Measurements from ENCODE around the gene RALGPS2.

DNA sequence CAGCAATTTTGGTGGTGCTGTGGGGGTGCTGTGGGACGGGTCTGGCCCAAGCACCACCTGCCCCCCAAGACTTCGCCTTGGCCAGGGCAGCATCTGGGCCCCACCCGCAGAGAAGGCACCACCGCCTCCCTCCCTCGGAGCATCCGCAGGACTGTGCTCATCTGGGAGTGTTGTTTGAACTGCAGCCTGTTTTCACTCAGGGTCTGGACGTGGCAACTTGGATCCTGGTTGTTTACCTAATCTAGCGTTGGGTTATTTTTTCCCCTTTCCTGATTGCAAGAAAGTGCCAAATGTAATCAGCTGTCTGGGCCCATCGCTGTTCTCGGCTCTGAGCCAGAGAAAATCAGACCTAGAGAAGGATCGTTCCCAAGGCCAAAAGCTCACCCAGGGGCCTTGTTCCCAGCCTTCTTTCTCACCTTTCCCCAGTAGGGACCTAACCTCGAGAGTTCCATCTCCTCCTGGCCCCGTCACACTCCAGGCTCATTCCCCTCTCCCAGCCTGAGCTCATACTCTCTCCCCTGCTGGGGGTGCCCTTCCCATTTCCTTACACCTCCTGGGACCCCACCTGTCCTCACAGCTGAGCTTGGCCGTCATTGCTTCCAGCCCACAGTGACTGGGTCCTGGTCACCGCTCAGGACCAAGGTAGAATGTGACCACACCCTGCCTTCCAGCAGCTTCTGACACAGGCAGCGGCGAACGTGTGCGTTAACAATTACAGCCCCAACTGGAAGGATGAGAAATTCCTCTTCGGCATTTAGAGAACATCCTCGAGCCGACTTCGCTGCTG is 228.7 kb downstream of the RALGPS2 start:
- TF ChIP-seq, protein P1, sequence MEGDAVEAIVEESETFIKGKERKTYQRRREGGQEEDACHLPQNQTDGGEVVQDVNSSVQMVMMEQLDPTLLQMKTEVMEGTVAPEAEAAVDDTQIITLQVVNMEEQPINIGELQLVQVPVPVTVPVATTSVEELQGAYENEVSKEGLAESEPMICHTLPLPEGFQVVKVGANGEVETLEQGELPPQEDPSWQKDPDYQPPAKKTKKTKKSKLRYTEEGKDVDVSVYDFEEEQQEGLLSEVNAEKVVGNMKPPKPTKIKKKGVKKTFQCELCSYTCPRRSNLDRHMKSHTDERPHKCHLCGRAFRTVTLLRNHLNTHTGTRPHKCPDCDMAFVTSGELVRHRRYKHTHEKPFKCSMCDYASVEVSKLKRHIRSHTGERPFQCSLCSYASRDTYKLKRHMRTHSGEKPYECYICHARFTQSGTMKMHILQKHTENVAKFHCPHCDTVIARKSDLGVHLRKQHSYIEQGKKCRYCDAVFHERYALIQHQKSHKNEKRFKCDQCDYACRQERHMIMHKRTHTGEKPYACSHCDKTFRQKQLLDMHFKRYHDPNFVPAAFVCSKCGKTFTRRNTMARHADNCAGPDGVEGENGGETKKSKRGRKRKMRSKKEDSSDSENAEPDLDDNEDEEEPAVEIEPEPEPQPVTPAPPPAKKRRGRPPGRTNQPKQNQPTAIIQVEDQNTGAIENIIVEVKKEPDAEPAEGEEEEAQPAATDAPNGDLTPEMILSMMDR (IDR thresholded peaks at IDR 0.05): no peak
- no peak for TF ChIP-seq POLR2A (IDR thresholded peaks at IDR 0.05)

Measured in right lobe of liver (tissue), 4 donors.